G401.6 (cell line): ENCODE results near the gene PSMA1.

Experiments used
- FAIRE-seq: peaks from 2 replicates; lab custom pipeline; 2012; peaks lifted over from hg19 to GRCh38; lab: Jason Lieb, UNC

Gene PSMA1

DNA sequence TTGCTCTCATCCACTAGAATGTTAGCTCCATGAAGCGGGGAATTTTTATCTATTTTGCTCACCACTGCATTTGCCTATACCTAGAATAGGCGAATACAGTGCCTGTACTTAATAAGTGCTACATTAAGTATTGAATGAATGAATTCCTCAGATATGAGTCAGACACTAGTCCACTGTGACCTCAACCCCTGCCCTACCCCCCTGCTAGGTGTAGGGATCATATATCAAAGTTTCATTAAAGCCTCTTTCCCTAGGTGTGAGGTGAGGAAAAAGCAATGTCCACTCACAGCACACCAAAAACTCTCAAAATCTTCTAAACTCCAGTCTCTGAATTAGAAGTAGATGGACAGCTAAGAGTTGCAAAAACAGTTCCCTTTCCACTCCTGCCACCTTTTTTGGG, 9.8 kb upstream of the PSMA1 start:
- FAIRE-seq: no peak

DNA sequence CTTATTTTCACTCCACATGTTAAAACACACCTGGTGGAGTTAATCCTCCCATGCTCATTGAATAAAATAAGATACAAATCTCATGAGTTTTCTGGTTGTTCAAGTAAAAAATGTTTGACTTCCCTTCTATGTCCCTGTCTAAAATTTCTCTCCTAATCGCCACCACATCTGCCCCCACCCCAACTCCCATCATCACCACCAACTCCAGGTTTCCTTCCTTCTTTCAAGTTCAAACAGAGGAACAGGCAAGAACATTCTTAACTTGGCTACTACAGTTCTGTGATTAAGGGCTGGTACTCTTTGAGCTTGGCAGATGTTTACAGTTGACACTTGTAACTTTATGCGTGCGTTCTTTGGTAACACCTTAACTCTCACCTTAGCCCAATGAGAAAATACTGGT, 9.1 kb upstream of the PSMA1 start:
- no peak for FAIRE-seq

DNA sequence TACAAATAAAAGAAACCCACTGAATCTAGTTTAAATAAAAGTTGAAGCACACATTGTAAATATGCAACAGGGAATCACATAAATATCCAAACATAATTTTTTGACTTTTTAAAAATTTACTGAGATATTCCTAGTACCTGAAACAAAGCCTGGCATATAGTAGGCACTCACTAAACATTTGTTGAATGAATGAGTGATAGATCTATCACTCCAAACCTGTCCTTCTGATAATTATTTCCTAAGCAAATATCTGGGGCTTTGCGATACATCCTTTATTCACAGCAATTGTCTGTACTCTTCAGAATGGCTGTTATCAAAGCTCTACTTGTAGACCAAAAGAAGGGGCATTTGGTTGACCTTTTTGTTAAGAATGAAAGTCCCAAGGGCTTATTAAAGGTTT, 2.6 kb upstream of the PSMA1 start:
- FAIRE-seq: no peak

DNA sequence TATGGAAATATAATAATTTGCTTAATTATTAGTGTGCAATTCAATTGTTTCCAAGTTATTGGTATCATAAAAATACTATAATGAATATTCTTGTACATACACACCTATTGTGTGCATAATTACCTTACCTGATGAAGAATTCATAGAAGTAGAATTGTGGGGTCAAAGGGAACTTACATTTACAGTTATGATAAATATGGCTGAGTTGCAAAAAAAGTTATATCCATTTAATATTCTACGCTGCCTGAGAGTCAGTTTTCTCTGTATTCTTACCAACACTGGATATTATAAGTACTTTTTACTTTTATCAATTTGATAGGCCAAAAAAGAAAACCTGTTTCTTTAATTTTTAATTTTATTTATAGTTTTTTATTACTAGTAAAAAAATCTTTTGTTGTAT, 2.1 kb upstream of the PSMA1 start:
- no peak for FAIRE-seq

DNA sequence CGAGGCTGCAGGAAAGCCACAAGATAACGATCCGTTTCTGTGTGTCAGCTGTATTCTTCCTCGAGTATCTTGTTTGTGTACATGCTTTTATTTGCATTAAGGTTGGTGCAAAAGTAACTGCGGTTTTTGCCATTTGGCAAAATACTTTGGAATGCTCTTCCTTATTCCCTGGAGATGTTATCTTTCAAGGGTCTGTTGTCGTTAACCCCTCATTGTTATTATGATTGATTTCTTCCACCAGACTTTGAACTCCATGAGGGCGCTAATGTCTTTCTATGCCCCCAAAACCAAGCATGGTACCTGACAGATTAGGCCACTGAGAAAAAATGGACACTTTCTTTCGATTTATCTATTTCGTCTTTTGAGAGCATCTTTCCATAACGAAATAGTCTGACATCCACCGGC, 563 bp upstream of the PSMA1 start:
- no peak for FAIRE-seq

DNA sequence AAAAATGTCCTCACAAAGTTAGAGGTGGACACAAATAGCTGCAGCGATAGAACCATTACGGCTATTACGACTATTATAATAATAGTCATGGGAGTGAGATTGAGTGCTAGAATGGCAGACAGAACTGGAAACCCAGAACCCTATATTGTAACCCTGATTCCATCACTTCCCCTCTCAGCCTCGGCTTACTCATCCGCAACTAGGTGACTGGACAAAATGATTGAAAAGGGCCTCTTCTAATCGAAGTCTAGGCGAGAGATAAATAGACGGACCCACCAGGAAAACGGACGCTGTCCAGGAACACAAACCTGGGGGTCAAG, 629 bp downstream of the PSMA1 start:
- no peak for FAIRE-seq

DNA sequence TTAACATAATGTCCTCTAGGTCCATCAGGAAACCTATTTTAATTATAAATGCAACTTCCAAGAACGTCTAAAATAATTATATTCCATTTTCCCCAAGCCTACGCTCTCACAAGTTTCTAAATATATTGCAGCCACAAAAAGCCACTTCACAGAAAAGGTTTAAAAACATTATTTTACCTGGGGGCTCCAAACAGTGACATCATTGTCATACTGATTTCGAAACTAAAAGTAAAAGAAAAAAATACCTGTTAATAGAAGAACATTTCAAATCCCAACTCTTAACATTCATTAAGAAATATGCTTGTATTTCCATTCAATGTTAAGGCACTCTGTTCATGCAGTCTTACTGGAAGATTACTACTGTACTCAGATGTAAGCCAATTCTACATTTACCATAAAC, 1.4 kb downstream of the PSMA1 start:
- FAIRE-seq: no peak

DNA sequence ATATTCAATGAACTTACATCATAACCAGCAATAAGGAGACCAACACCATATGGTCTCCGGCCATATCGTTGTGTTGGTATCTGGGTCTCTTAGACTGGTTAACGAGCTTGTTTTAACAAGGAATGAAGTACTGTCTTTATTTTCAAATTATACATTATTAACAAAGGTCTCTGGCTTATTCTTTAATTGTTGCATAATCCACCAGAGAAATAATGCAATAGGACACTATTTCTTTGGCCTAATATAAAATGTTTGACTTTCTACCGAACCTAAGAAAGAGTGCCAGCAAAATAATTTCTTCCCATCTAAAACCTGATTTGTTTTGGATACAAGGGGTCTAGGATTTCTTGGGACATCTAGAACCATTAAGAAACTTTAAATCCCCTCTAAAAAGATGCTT, 6.4 kb downstream of the PSMA1 start:
- FAIRE-seq: no peak

DNA sequence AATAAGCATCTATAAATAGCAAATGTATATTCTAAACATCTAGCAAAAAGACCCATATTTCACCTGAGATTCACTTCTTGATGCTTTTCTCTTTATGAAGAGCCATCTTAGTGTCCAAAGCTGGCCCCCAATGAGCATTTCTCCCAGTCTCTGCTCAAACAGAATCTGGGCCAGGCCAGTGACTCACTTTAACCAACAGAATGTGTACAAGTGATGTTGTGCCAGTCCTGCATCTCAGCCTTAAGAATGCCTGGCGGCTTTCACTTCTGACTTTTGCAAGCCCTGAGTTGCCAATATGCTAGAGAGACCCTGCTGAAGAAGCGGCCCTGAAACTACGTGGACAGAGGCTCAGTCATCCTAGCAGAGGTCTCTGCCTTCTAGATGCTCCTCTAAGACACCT, 13.7 kb downstream of the PSMA1 start:
- no peak for FAIRE-seq

DNA sequence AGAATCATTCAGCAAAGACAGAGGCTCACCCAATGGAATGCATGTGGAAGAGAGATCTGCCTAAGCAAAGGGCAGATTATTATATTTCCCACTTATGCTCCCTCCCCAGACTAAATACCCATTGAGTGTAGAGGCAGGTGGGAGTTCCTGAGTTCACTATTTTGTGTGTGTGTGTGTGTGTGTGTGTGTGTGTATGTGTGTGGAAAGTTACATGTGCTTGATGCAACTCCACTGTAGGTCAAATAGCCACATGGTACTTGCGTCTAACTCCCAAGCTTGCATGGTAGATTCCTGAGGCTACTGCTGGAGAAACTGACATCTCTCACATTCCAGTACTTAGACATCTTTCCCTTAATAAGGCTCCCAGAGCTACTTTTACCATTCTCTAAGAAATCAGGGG, 17.2 kb downstream of the PSMA1 start:
- FAIRE-seq: no peak

DNA sequence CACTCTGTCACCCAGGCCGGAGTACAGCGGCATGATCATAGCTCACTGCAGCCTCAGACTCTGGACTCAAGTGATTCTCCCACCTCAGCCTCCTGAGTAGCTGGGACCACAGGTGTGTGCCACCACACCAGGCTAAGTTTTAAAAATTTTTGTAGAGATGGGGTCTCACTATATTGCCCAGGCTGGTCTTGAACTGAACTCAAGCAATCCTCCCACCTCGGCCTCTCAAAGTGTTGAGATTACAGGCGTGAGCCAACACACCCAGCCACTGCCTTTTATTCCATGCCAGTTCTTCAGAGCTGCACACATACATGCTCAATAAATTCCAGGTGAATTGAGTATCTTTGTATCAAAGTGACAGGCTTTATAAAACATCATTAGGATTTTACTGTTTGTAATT, 18.1 kb downstream of the PSMA1 start:
- no peak for FAIRE-seq

DNA sequence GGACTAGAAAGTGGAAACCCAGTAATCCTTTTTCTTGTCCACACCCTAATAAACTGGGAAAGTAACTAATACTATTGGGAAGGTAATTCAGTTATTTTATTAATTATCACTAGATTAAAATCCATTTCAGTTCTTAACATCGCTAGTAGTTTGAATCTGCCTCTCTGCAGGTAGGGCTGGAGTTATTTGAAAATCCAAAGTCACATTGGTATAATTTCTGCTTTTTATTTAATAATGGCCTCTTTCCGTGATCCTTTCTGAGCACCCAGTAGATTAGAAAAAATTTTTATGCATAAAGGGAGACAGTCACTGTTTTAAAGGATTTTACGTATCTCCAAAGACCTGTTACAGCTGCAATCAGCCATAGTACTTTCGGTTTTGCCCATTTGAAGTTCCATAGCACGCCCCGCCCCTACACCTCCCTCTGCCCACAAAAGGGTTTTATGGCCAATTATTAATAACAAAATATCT, 20.0 kb downstream of the PSMA1 start:
- FAIRE-seq: no peak

DNA sequence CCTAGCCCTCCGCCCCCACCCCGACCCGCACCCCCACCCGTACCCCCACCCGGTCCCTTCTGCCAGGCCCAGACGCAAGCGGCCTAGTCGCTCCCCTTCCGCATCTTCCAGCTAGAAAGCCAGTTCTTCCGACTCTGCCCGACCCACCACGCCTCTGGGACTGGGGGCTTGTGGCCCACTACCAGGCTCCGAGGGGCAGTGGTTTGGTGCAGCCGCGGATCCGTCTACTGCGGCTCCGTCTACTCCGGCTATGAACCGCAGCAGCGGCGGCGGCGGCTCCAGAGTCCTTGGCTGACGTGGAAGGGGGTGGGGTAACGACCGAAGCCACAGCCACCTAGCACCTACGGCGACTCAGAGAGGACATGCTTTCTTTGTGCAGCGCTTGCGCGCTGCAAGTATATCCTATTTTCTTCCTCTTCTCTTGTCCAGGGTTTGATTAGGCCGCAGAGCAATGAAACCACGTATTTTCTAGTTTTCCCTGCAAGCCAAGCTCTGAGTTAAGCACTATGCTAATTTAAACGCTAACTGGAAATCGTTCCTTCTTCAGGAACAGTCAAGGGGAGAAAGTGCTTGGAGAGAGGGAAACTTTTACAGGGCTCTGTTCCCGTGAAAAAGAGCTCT, 20.5 kb downstream of the PSMA1 start, which contains the start of gene COPB1:
Gene COPB1 (minus strand): TSS at position 252 of the 621 bp plus-strand sequence. CDS start 883 bp downstream, outside the sequence.
- peak; percentile 90 for FAIRE-seq

DNA sequence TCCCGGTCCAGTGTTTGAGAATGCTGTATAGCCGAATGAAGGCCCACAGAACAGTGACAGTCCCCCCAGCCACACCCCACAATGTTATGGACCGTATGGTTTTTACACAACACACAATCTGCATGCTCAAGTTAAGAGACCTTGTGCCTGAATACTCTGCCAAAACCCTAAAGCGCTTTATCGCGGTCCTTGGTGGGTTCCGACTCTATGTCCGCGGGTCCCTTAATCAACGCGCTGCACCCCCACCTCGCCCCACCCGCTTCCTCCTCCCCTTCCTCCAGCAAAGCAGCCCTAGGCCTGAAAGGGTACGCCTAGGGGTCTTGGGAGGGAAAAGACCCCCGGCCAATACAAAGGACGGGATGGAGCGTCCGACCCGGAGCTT, 21.0 kb downstream of the PSMA1 start:
- FAIRE-seq: no peak

DNA sequence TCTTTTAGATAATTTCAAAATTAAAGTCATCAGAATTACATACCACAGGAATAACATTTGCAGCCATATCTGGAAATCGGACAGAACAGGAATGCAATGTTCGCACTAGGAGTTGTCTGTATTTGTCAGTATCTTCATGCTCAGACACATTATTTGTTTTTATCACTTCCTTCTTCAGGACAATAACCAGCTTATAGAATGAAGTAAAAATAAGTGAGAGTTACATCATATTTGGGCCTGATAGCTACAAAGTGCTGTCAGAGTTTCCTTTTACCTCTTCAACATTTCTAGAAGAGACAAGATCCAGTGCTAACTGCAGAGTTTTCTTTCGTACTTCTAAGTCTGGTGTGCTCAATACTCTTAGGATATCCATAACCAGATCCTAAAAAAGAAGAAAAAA, 39.5 kb downstream of the PSMA1 start:
- no peak for FAIRE-seq

DNA sequence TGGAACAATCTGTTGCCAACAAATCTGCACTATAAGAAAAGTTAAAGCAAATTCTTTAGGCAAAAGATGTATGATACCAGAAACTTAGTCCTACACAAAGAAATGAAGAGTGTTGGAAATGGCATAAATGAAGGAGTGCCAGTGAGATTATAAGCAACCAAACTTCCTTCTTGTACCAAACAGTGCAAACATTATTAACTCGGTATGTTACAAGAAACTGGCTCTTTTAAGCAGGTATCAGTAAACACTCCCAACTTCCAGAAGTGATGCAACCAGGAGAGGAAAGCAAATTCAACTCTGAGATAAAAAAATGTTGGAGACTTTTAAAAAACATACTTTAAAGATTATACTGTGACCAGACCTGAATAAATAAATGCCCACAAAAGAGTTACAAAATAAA, 49.1 kb downstream of the PSMA1 start:
- no peak for FAIRE-seq

DNA sequence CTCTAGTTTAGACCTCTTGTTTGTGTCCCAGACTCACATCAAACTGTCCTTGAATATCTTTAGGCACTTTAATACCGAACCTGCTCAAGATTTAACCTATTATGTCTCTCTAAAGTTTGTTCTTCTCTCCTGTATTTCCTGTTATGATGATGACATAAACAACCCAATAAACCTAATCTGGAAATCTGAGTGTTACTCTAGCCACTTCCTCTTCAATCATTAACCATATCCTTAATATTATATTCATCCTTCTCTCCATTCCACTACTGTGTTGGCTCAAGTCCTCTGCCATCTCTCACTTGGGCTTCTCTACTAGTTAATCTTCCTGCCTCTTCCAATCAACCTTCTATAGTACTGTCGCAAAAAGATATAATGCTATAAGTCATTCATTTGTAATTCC, 56.6 kb downstream of the PSMA1 start:
- FAIRE-seq: no peak

DNA sequence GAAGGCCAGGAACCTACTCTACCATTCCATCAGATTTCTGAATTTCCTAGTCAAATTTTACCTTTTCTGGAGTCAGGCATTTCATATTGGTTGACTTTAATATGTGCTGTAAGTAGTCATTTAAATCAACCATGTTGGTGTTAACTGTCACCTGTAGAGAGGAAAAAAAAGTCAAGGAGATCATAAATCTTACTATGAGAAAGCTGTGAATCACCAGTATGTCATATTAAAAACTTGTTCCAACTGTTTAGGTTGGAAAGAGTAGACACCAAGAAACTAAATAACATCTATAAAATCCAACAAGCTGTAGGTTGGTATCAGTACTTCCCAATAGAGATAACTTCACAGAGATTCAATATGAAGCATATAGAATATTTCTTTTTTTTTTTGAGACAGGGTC, 60.0 kb downstream of the PSMA1 start:
- FAIRE-seq: no peak

DNA sequence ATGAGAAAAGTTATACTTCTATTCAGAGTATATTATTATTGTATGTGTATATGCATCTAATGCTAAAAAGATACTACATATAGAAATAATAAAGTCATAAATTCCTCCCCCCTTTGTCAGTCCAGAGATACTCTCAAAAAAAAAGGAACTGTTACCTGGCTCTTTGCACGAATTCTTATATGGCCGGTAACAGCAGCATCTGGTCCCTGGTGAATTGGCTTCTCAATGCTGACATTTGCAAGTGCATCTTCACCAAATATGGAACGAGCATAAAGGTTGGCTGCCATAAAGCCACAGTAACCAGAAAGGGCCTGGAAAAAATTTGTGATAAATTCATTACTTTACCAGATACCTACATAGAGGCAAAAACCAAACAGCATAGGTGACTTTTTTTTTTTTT, 61.8 kb downstream of the PSMA1 start:
- FAIRE-seq: no peak

DNA sequence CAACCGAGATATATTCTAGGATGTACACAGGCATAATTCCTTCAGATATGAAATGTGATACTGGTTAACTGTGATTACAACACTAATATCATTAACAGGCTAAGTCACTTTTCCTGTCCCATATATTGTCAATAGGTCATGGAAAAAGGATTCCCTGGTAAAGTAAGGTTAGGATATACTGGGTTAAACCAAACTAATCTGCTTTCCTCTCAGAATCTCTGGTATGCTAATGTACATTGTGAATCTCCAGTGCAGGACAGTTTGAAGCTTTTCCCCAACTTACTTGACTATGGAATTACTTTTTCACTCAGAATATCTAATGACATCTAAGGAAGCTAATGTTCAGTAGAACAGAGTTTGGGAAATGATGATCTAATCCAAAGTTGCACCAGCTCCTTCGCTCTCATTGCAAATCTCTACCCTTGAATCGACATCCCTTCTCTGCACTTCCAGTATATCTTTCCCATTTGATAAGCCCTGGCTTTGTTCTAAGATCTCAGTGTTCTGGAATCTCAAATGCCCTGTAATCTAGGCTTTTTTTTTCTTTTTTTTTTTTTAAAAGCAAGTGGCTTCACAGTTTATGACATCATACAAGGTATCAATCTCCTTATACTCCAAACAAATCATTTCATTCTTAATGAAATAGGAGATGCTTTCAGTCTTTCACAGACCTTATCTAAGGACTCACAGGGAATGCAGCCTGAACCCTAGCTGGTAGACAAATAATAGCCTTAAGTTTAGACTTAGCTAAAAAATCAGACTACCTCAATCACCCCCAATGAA, 64.3 kb downstream of the PSMA1 start:
- no peak for FAIRE-seq
